SK-N-SH (cell line): ENCODE results near the gene RSRP1. TPM values are rescaled to one million over a fixed set of nuclear protein-coding genes. Genes with fewer than 3 reads are reported as not detected.

Experiments used
- CTCF ChIA-PET: fragments of 300-600, 350-600 bp; formaldehyde crosslinking; extraction: SDS; loops from one replicate; lab custom pipeline; 2021; lab: Yijun Ruan, JAX
- POLR2A ChIA-PET: fragments of 350-600 bp; sonication (Branson Sonifier 250); formaldehyde crosslinking; extraction: SDS; loops from one replicate; lab custom pipeline; 2020; ENCODE audit warnings: antibody characterized with exemption, inconsistent platforms; lab: Yijun Ruan, JAX
- DNase-seq: peaks from one replicate; pipeline ENCODE4 v3.0.0; 2012
- H2AFZ ChIP-seq: fragments of 200-600 bp; sonication (generic); 2 replicates; pipeline ENCODE4 v1.8.1; 2016; ENCODE audit warnings: antibody characterized with exemption, mild to moderate bottlenecking, low read depth
- H3F3A ChIP-seq: fragments of 200-600 bp; sonication (generic); replicated peaks from 2 replicates; pipeline ENCODE3; 2016; ENCODE audit warnings: antibody characterized with exemption, mild to moderate bottlenecking; ENCODE audit not compliant: insufficient read depth
- H3K27ac ChIP-seq, 2 experiments: fragments of 200-500 bp in 1 of 2; fragments of 200-600 bp in 1 of 2; sonication (Bioruptor generic) in 1 of 2; sonication (generic), shearing (Covaris generic) in 1 of 2; 2 replicates each; pipeline versions ENCODE4 v1.5.1 to v1.6.1; 2014 to 2016; ENCODE audit warnings: low read depth in 2 of 2, inconsistent platforms in 1 of 2, low read length in 1 of 2, mild to moderate bottlenecking in 1 of 2, mixed read lengths in 1 of 2
- H3K27me3 ChIP-seq: fragments of 200-600 bp; sonication (generic), shearing (Covaris generic); 2 replicates; pipeline ENCODE4 v1.6.1; 2016; ENCODE audit warnings: mixed run types; ENCODE audit not compliant: insufficient read depth
- H3K36me3 ChIP-seq, 2 experiments: fragments of 200-500 bp in 1 of 2; fragments of 200-600 bp in 1 of 2; sonication (Bioruptor generic) in 1 of 2; sonication (generic) in 1 of 2; replicated peaks in 1 of 2; 2 replicates each; pipeline versions ENCODE3 to v1.5.1; 2014 to 2016; ENCODE audit warnings: low read length in 1 of 2, mild to moderate bottlenecking in 1 of 2; ENCODE audit not compliant: insufficient read depth in 2 of 2, control insufficient read depth in 1 of 2
- H3K4me1 ChIP-seq, 2 experiments: fragments of 200-500 bp in 1 of 2; fragments of 200-600 bp in 1 of 2; sonication (Bioruptor generic) in 1 of 2; sonication (generic), shearing (Covaris generic) in 1 of 2; 2 replicates each; pipeline versions ENCODE4 v1.5.1 to v1.6.1; 2014 to 2016; ENCODE audit warnings: low read depth in 1 of 2, low read length in 1 of 2, mixed run types in 1 of 2; ENCODE audit not compliant: insufficient read depth in 2 of 2, control insufficient read depth in 1 of 2
- H3K4me2 ChIP-seq: fragments of 200-600 bp; sonication (generic), shearing (Covaris generic); 2 replicates; pipeline ENCODE4 v1.6.1; 2017; ENCODE audit warnings: mixed run types
- H3K4me3 ChIP-seq, 2 experiments: fragments of 200-500 bp in 1 of 2; fragments of 200-600 bp in 1 of 2; sonication (Bioruptor generic) in 1 of 2; sonication (generic), shearing (Covaris generic) in 1 of 2; 2 replicates each; pipeline versions ENCODE4 v1.5.1 to v1.8.1; 2014 to 2016; ENCODE audit warnings: low read depth in 2 of 2, inconsistent platforms in 1 of 2, low read length in 1 of 2, mild to moderate bottlenecking in 1 of 2, mixed read lengths in 1 of 2, moderate library complexity in 1 of 2
- H3K79me2 ChIP-seq: fragments of 200-600 bp; sonication (generic); 2 replicates; pipeline ENCODE4 v1.8.1; 2017; ENCODE audit warnings: mild to moderate bottlenecking; ENCODE audit not compliant: insufficient read depth
- H3K9ac ChIP-seq: fragments of 200-600 bp; sonication (generic); 2 replicates; pipeline ENCODE4 v1.6.1; 2017; ENCODE audit warnings: mixed run types
- H3K9me2 ChIP-seq: fragments of 200-600 bp; sonication (generic); 2 replicates; pipeline ENCODE4 v1.6.1; 2017; ENCODE audit warnings: mixed run types
- H3K9me3 ChIP-seq: fragments of 200-600 bp; sonication (generic); 2 replicates; pipeline ENCODE4 v1.6.1; 2017; ENCODE audit warnings: mixed run types, mild to moderate bottlenecking, moderate library complexity
- H4K20me1 ChIP-seq: fragments of 200-600 bp; sonication (generic); 2 replicates; pipeline ENCODE4 v1.6.1; 2017; ENCODE audit warnings: mild to moderate bottlenecking, mixed run types; ENCODE audit not compliant: insufficient read depth
- CHD2 ChIP-seq: fragments of 150-350 bp; IDR thresholded peaks from 2 replicates; pipeline ENCODE4 v1.6.1; 2018; ENCODE audit warnings: low read length; ENCODE audit not compliant: partially characterized antibody
- ELF1 ChIP-seq: IDR thresholded peaks from 2 replicates; pipeline ENCODE4 v1.4.0; 2012
- EP300 ChIP-seq, 2 experiments: IDR thresholded peaks; 2 replicates each; pipeline versions ENCODE4 v1.4.0 to v1.6.1; 2012; ENCODE audit warnings: borderline replicate concordance in 1 of 2, low read depth in 1 of 2, low read length in 1 of 2
- EZH2phosphoT487 ChIP-seq: fragments of 200-600 bp; sonication (generic); IDR thresholded peaks from 2 replicates; pipeline ENCODE4 v1.6.1; 2017; ENCODE audit warnings: low read depth, mixed run types, mild to moderate bottlenecking, antibody characterized with exemption, moderate library complexity, borderline replicate concordance
- FOSL2 ChIP-seq: IDR thresholded peaks from 2 replicates; pipeline ENCODE4 v1.4.0; 2012; ENCODE audit warnings: low read depth, mild to moderate bottlenecking, moderate library complexity, borderline replicate concordance
- FOXJ3 ChIP-seq: sonication (generic); formaldehyde crosslinking; IDR thresholded peaks from 2 replicates; pipeline ENCODE4 v1.5.1; 2020; ENCODE audit warnings: mild to moderate bottlenecking, missing genetic modification reagents
- FOXM1 ChIP-seq: IDR thresholded peaks from 2 replicates; pipeline ENCODE4 v1.4.0; 2012; ENCODE audit warnings: low read depth, mild to moderate bottlenecking
- GABPA ChIP-seq: IDR thresholded peaks from 2 replicates; pipeline ENCODE4 v1.4.0; 2012; ENCODE audit warnings: low read depth, mild to moderate bottlenecking
- GATA2 ChIP-seq: sonication (generic); formaldehyde crosslinking; IDR thresholded peaks from 2 replicates; pipeline ENCODE4 v1.5.0; 2020; ENCODE audit warnings: mild to moderate bottlenecking, missing genetic modification reagents
- MXI1 ChIP-seq: IDR thresholded peaks from 2 replicates; pipeline ENCODE4 v1.6.1; 2012; ENCODE audit warnings: mild to moderate bottlenecking, low read depth, low read length, improper control_type of control experiment
- NFIC ChIP-seq: IDR thresholded peaks from 2 replicates; pipeline ENCODE4 v1.4.0; 2012; ENCODE audit warnings: borderline replicate concordance
- PBX3 ChIP-seq: IDR thresholded peaks from 2 replicates; pipeline ENCODE4; 2012
- POLR2AphosphoS5 ChIP-seq: IDR thresholded peaks from 2 replicates; pipeline ENCODE4 v1.6.1; 2012; ENCODE audit warnings: low read depth, low read length
- RAD21 ChIP-seq: IDR thresholded peaks from 2 replicates; pipeline ENCODE4 v1.6.1; 2012; ENCODE audit warnings: mild to moderate bottlenecking, low read length
- RCOR1 ChIP-seq: fragments of 150-350 bp; IDR thresholded peaks from 2 replicates; pipeline ENCODE4 v1.6.1; 2017; ENCODE audit warnings: antibody characterized with exemption, low read length
- REST ChIP-seq: IDR thresholded peaks from 2 replicates; pipeline ENCODE4 v1.6.1; 2012; ENCODE audit warnings: mild to moderate bottlenecking, low read depth, low read length, moderate library complexity
- SIN3A ChIP-seq: IDR thresholded peaks from 2 replicates; pipeline ENCODE4 v1.6.1; 2012; ENCODE audit warnings: low read depth, mild to moderate bottlenecking, low read length, moderate library complexity, borderline replicate concordance
- SMC3 ChIP-seq: IDR thresholded peaks from 2 replicates; pipeline ENCODE4 v1.6.1; 2012; ENCODE audit warnings: low read depth, low read length, improper control_type of control experiment
- TAF1 ChIP-seq: IDR thresholded peaks from 2 replicates; pipeline ENCODE4 v1.6.1; 2012; ENCODE audit warnings: low read depth, mild to moderate bottlenecking, low read length, moderate library complexity, borderline replicate concordance
- USF2 ChIP-seq: fragments of 150-350 bp; IDR thresholded peaks from 2 replicates; pipeline ENCODE4 v1.6.1; 2017; ENCODE audit warnings: antibody characterized with exemption, low read length, low read depth, borderline replicate concordance
- YY1 ChIP-seq: IDR thresholded peaks from 2 replicates; pipeline ENCODE4 v1.4.0; 2012; ENCODE audit warnings: low read depth, mild to moderate bottlenecking
- WGBS: methylation state at CpG from one replicate; pipeline ENCODE4 v1.1.6; 2017; ENCODE audit warnings: low lambda C conversion rate; 5-methylcytosine and 5-hydroxymethylcytosine counted together
- polyA plus RNA-seq, 3 experiments: library from polyadenylated mRNA; depleted of rRNA; stranded (reverse); fragments of >200 nt; gene quantifications; 2 replicates each; pipeline ENCODE4 v1.2.3, GENCODE V29; 2012
- TF ChIP-seq, protein P1 (sequence below): IDR thresholded peaks from 2 replicates; pipeline ENCODE4 v1.4.0; 2012; ENCODE audit warnings: low read depth, borderline replicate concordance

RSRP1 gene
- polyA plus RNA-seq, 1 of the 3 experiments (the other 2 are of a cell fraction): 126 TPM

DNA sequence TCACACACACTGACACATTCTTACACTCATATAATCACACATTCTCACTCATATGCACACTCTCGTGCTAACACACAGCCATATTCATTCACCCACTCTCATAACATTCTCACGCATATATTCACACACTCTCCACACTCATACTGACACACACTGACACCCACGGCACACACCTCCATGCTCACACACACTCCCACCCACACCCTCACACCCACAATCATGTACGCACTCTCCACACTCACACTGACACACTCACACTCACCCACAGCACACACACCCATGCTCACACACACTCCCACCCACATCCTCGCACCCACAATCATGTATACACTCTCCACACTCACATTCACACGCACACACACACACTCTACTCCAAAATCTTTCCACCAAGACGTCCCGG is 53.2 kb downstream of the RSRP1 start:
- Histone ChIP-seq H3K9me2 (no peaks in the 10 kb centered on the region), H3K9me3 (no peaks in the 10 kb centered on the region), H3K27me3 (peaks cover 15% of the 10 kb centered on the region; the same call in 1 of the 2 replicates), H3K27ac (no peak overlapping the region), H4K20me1 (no peaks in the 10 kb centered on the region), H2AFZ (no peak overlapping the region), H3K4me1 (no peaks in the 10 kb centered on the region; a peak in 1 of 4 replicates), H3K4me2 (no peak overlapping the region), H3F3A (no peaks in the 10 kb centered on the region), H3K79me2 (no peaks in the 10 kb centered on the region), H3K36me3 (no peaks in the 10 kb centered on the region), H3K9ac (no peak overlapping the region), H3K4me3 (no peak overlapping the region)
- ChIA-PET POLR2A (no interaction called here), CTCF (interaction anchor here (1.1 to 5.5 kb wide), 3 partner anchors 11 to 346 kb away, joined by 3 to 28 read pairs (median 4); no protein-coding TSS in a partner anchor)
- 83% methylated on average over 8 of the region's 8 CpGs for WGBS
- no peak for TF ChIP-seq RAD21
- no peak for TF ChIP-seq NFIC
- no peak for TF ChIP-seq ELF1
- no peak for TF ChIP-seq TAF1
- TF ChIP-seq RCOR1: no peak
- TF ChIP-seq GATA2 (CRISPR knock-in tag): no peak
- no peak for TF ChIP-seq SMC3
- no peak for TF ChIP-seq FOXM1
- TF ChIP-seq FOSL2: no peak
- TF ChIP-seq MXI1: no peak
- TF ChIP-seq POLR2AphosphoS5: no peak
- no peak for TF ChIP-seq SIN3A
- no peak for TF ChIP-seq REST
- TF ChIP-seq CHD2: no peak
- TF ChIP-seq EZH2phosphoT487: no peak
- no peak for DNase-seq

DNA sequence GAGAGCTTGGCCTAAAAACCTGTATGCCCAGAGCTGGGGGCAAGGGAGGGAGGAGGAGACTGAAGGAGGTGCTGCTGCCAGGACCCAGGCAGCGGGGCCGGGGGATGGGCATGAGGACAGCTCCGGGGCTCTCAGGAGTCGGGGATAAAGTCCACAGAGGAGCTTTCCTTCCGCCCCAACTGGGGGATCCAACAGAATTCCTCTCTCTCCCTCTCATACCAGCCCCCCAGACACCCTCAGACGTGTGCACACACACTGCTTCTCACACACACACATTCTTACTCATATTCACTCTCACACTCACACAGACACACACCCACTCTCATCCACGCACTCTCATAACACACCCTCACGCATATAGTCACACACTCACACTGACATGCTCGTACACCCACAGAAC is 54.0 kb downstream of the RSRP1 start:
- Histone ChIP-seq H3K4me2 (no peak overlapping the region), H3K27me3 (peaks cover 15% of the 10 kb centered on the region; the same call in 1 of the 2 replicates), H3K4me1 (no peaks in the 10 kb centered on the region; a peak in 1 of 4 replicates), H2AFZ (no peak overlapping the region), H4K20me1 (no peaks in the 10 kb centered on the region), H3K79me2 (no peaks in the 10 kb centered on the region), H3K9me2 (no peaks in the 10 kb centered on the region), H3K27ac (no peak overlapping the region), H3K9ac (no peak overlapping the region), H3F3A (no peaks in the 10 kb centered on the region), H3K36me3 (no peaks in the 10 kb centered on the region), H3K4me3 (no peak overlapping the region), H3K9me3 (no peaks in the 10 kb centered on the region)
- 38% methylated on average over 9 of the region's 9 CpGs for WGBS
- POLR2A ChIA-PET: no interaction called here
- no peak for DNase-seq
- CTCF ChIA-PET: interaction anchor here (5.5 kb wide), 1 partner anchor 12 kb away, joined by 28 read pairs; no protein-coding TSS in a partner anchor
- no peak for TF ChIP-seq FOSL2
- TF ChIP-seq EP300 (IDR thresholded peaks at IDR 0.05; ENCODE audit: borderline replicate concordance in 1 of 2, low read depth in 1 of 2, low read length in 1 of 2): no peak
- no peak for TF ChIP-seq CHD2
- TF ChIP-seq MXI1: no peak
- TF ChIP-seq, protein P1, sequence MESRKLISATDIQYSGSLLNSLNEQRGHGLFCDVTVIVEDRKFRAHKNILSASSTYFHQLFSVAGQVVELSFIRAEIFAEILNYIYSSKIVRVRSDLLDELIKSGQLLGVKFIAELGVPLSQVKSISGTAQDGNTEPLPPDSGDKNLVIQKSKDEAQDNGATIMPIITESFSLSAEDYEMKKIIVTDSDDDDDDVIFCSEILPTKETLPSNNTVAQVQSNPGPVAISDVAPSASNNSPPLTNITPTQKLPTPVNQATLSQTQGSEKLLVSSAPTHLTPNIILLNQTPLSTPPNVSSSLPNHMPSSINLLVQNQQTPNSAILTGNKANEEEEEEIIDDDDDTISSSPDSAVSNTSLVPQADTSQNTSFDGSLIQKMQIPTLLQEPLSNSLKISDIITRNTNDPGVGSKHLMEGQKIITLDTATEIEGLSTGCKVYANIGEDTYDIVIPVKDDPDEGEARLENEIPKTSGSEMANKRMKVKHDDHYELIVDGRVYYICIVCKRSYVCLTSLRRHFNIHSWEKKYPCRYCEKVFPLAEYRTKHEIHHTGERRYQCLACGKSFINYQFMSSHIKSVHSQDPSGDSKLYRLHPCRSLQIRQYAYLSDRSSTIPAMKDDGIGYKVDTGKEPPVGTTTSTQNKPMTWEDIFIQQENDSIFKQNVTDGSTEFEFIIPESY: no peak
- TF ChIP-seq FOXM1: no peak
- no peak for TF ChIP-seq TAF1
- no peak for TF ChIP-seq FOXJ3
- TF ChIP-seq YY1: no peak
- no peak for TF ChIP-seq PBX3
- no peak for TF ChIP-seq USF2
- no peak for TF ChIP-seq GABPA
